Skeletal muscle satellite cell (primary cell): ENCODE results near the gene SFTPB.
A peak's percentile ranks its signal among the peaks of the same experiment; 100 is the strongest.

Experiments used
- H3K27me3 ChIP-seq: 2 replicates; pipeline ENCODE4 v1.7.0; 2013; ENCODE audit warnings: low read length; ENCODE audit not compliant: control insufficient read depth, insufficient read depth
- H3K36me3 ChIP-seq: 2 replicates; pipeline ENCODE4 v1.7.0; 2013; ENCODE audit warnings: mild to moderate bottlenecking, control low read depth, low read length; ENCODE audit not compliant: insufficient read depth
- H3K4me1 ChIP-seq: 2 replicates; pipeline ENCODE4 v1.7.0; 2013; ENCODE audit warnings: low read length; ENCODE audit not compliant: control insufficient read depth, insufficient read depth
- H3K4me2 ChIP-seq: 2 replicates; pipeline ENCODE4 v1.7.0; 2013; ENCODE audit warnings: mild to moderate bottlenecking, low read length
- H3K4me3 ChIP-seq: 2 replicates; pipeline ENCODE4 v1.7.0; 2013; ENCODE audit warnings: low read length
- H3K9ac ChIP-seq: 2 replicates; pipeline ENCODE4 v1.7.0; 2013; ENCODE audit warnings: mild to moderate bottlenecking, low read depth, low read length, moderate library complexity
- H3K9me3 ChIP-seq: replicated peaks from 2 replicates; pipeline ENCODE4 v1.7.0; 2013; ENCODE audit warnings: mild to moderate bottlenecking, control low read depth, low read length

Gene SFTPB

GRCh38 chr2:85684806-85685205 lies 16.8 kb upstream of the SFTPB start:
- Histone ChIP-seq H3K4me3 (no peak overlapping the region), H3K9ac (no peak overlapping the region), H3K4me1 (peaks cover 21% of the 10 kb centered on the region), H3K4me2 (no peak overlapping the region), H3K36me3 (no peaks in the 10 kb centered on the region), H3K27me3 (no peaks in the 10 kb centered on the region), H3K9me3 (no peaks in the 10 kb centered on the region)

GRCh38 chr2:85684380-85684779 lies 16.4 kb upstream of the SFTPB start:
- H3K27me3 ChIP-seq, result no peaks in the 10 kb centered on the region
- H3K4me1 ChIP-seq, result peaks cover 21% of the 10 kb centered on the region
- H3K9ac ChIP-seq, result no peak overlapping the region

GRCh38 chr2:85682378-85682777 lies 14.4 kb upstream of the SFTPB start:
- H3K4me1 ChIP-seq, result peaks cover 22% of the 10 kb centered on the region
- no peak overlapping the region for H3K4me3 ChIP-seq
- no peaks in the 10 kb centered on the region for H3K27me3 ChIP-seq
- no peaks in the 10 kb centered on the region for H3K36me3 ChIP-seq
- no peaks in the 10 kb centered on the region for H3K9me3 ChIP-seq
- H3K9ac ChIP-seq, result no peak overlapping the region
- no peak overlapping the region for H3K4me2 ChIP-seq

More at GRCh38 chr2:85684380-85684779, 16.4 kb upstream of the SFTPB start:
- Histone ChIP-seq H3K9me3 (no peaks in the 10 kb centered on the region), H3K4me2 (no peak overlapping the region), H3K4me3 (no peak overlapping the region), H3K36me3 (no peaks in the 10 kb centered on the region)

- no peak overlapping the region for H3K9ac ChIP-seq
- H3K9me3 ChIP-seq, result no peaks in the 10 kb centered on the region
- no peak overlapping the region for H3K4me2 ChIP-seq
- peaks cover 16% of the 10 kb centered on the region for H3K4me1 ChIP-seq
- no peak overlapping the region for H3K4me3 ChIP-seq
- no peaks in the 10 kb centered on the region for H3K27me3 ChIP-seq
- H3K36me3 ChIP-seq, result no peaks in the 10 kb centered on the region
Measured at GRCh38 chr2:85681776-85682175, 13.8 kb upstream of the SFTPB start.

- no peak overlapping the region for H3K4me3 ChIP-seq
- H3K27me3 ChIP-seq, result no peaks in the 10 kb centered on the region
- H3K4me2 ChIP-seq, result no peak overlapping the region
- no peak overlapping the region for H3K9ac ChIP-seq
- peaks cover 16% of the 10 kb centered on the region for H3K4me1 ChIP-seq
- H3K36me3 ChIP-seq, result no peaks in the 10 kb centered on the region
- H3K9me3 ChIP-seq, result no peaks in the 10 kb centered on the region
Measured at GRCh38 chr2:85681372-85681763, 13.4 kb upstream of the SFTPB start.

- Histone ChIP-seq H3K27me3 (no peaks in the 10 kb centered on the region), H3K4me1 (peaks cover 16% of the 10 kb centered on the region), H3K4me3 (no peak overlapping the region), H3K9ac (no peak overlapping the region), H3K4me2 (no peak overlapping the region), H3K36me3 (no peaks in the 10 kb centered on the region), H3K9me3 (no peaks in the 10 kb centered on the region)
Measured at GRCh38 chr2:85680707-85681371, 12.8 kb upstream of the SFTPB start.

GRCh38 chr2:85678794-85679672 lies 11.0 kb upstream of the SFTPB start:
- no peak overlapping the region for H3K4me3 ChIP-seq
- no peak overlapping the region for H3K9ac ChIP-seq
- H3K27me3 ChIP-seq, result no peaks in the 10 kb centered on the region
- no peaks in the 10 kb centered on the region for H3K36me3 ChIP-seq
- H3K4me2 ChIP-seq, result peak overlapping the region; percentile 24
- H3K4me1 ChIP-seq, result peaks cover 16% of the 10 kb centered on the region
- H3K9me3 ChIP-seq, result no peaks in the 10 kb centered on the region

- peaks cover 16% of the 10 kb centered on the region for H3K4me1 ChIP-seq
- no peak overlapping the region for H3K4me2 ChIP-seq
- H3K9me3 ChIP-seq, result no peaks in the 10 kb centered on the region
- no peaks in the 10 kb centered on the region for H3K36me3 ChIP-seq
- H3K27me3 ChIP-seq, result peaks cover 2% of the 10 kb centered on the region
- no peak overlapping the region for H3K9ac ChIP-seq
- H3K4me3 ChIP-seq, result no peak overlapping the region
Measured at GRCh38 chr2:85678377-85678776, 10.4 kb upstream of the SFTPB start.

- Histone ChIP-seq H3K4me3 (no peak overlapping the region), H3K4me2 (no peak overlapping the region), H3K9ac (no peak overlapping the region), H3K4me1 (peaks cover 10% of the 10 kb centered on the region), H3K36me3 (no peaks in the 10 kb centered on the region), H3K9me3 (no peaks in the 10 kb centered on the region), H3K27me3 (peaks cover 12% of the 10 kb centered on the region)
Measured at GRCh38 chr2:85675866-85676548, 8.0 kb upstream of the SFTPB start.

- Histone ChIP-seq H3K4me1 (peaks cover 4% of the 10 kb centered on the region), H3K4me3 (no peak overlapping the region), H3K9ac (no peak overlapping the region), H3K36me3 (no peaks in the 10 kb centered on the region), H3K9me3 (no peaks in the 10 kb centered on the region), H3K27me3 (peaks cover 12% of the 10 kb centered on the region), H3K4me2 (no peak overlapping the region)
Measured at GRCh38 chr2:85675427-85675826, 7.4 kb upstream of the SFTPB start.

GRCh38 chr2:85674417-85674816 lies 6.4 kb upstream of the SFTPB start:
- peaks cover 3% of the 10 kb centered on the region for H3K4me1 ChIP-seq
- H3K4me2 ChIP-seq, result no peak overlapping the region
- no peak overlapping the region for H3K4me3 ChIP-seq
- H3K9me3 ChIP-seq, result no peaks in the 10 kb centered on the region
- H3K27me3 ChIP-seq, result peaks cover 16% of the 10 kb centered on the region
- no peaks in the 10 kb centered on the region for H3K36me3 ChIP-seq
- no peak overlapping the region for H3K9ac ChIP-seq
